AG09309 (cell line): ENCODE data around the gene ZBTB40.

Experiments
- DNase-seq: peaks from one replicate; pipeline ENCODE4 v3.0.0-alpha.2; 2010; ENCODE audit warnings: low read depth
- H3K4me3 ChIP-seq: 2 replicates; pipeline ENCODE4 v1.5.1; 2011; ENCODE audit warnings: mild to moderate bottlenecking, low read depth, low read length, moderate library complexity; ENCODE audit not compliant: control insufficient read depth
- TF ChIP-seq, protein P1 (sequence below): IDR thresholded peaks from 2 replicates; pipeline ENCODE4 v1.5.1; 2011; ENCODE audit warnings: mild to moderate bottlenecking, low read depth, low read length, inconsistent platforms; ENCODE audit not compliant: insufficient read depth, control insufficient read depth; ENCODE audit errors: missing control alignments

Gene ZBTB40

DNA sequence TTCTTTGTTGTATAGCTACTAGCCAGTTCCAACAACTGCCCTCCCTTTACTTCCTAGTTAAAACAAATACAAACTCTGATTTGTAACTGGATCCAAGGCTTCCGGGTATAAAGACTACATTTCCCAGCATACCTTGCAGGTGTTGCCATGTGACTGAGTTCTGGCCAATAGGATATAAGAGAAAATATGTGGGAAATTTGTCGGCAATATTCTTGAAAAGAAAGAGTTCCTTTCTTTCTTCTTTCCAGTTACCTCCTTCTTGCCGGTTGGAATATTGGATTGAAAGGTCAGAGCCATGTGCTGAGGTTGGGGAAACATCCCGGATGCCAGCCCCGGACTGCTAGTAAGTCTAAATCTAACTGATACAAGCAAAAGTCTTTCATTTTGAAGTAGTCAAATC lies 23.0 kb upstream of the ZBTB40 start:
- TF ChIP-seq, protein P1, sequence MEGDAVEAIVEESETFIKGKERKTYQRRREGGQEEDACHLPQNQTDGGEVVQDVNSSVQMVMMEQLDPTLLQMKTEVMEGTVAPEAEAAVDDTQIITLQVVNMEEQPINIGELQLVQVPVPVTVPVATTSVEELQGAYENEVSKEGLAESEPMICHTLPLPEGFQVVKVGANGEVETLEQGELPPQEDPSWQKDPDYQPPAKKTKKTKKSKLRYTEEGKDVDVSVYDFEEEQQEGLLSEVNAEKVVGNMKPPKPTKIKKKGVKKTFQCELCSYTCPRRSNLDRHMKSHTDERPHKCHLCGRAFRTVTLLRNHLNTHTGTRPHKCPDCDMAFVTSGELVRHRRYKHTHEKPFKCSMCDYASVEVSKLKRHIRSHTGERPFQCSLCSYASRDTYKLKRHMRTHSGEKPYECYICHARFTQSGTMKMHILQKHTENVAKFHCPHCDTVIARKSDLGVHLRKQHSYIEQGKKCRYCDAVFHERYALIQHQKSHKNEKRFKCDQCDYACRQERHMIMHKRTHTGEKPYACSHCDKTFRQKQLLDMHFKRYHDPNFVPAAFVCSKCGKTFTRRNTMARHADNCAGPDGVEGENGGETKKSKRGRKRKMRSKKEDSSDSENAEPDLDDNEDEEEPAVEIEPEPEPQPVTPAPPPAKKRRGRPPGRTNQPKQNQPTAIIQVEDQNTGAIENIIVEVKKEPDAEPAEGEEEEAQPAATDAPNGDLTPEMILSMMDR: no peak
- peak overlapping the region; percentile 21 for H3K4me3 ChIP-seq
- no peak for DNase-seq

DNA sequence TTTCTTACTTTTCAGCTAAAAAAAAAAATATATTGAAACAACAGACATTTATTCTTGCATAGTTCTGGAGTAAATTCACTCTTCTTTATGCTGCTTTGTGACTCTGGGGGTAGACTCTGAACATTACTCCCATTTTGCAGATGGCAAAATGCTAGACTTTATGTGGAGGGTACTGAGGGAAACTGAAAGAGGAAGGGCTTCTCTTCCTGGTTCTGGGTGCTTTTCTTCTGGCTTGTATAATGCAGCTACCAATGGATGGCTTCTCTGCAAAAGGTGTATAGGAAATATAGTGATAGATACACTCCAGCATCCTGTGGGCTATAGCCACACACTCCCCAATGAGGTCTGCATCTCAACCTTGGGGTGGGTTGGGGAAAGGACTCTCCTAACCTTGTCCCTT lies 19.7 kb upstream of the ZBTB40 start:
- TF ChIP-seq, protein P1: no peak
- no peak overlapping the region for H3K4me3 ChIP-seq
- no peak for DNase-seq

DNA sequence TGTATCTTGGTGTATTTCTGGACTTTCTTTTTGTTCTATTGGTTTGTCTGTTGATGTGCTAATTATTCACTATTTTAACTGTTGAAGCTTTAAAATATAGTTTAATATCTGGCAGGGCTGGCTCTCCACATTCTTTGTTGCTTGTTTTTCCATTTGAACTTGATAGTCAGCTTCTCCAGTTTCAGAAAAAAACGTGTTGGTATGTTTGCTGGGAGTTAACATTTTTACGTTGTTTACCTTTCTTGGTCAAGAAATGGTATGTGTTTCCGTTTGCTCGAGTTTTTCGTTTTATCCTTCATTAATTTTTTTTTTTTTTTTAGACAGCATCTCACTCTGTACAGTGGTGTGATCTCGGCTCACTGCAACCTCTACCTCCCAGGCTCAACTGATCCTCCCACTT lies 16.9 kb upstream of the ZBTB40 start:
- no peak for DNase-seq
- H3K4me3 ChIP-seq: no peak overlapping the region
- TF ChIP-seq, protein P1: no peak

DNA sequence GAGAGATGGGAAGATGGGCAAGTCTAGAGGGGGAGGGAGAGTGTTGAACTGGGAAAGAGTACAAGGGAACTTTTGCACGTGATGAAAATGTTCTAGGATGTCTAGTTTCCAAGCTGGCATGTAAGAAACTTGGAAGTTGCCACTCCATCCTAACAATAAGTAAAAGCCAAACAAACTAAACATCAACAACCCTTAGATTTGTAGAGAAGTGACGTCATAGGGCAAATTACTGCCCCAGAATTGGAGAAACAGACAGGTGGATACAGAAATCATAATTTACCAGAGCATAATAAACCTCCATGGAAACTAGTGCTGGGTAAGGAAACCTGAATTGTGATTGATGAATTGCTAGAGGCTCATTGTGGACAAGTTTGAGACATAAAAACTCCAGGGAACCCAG lies 14.7 kb upstream of the ZBTB40 start:
- TF ChIP-seq, protein P1: no peak
- no peak overlapping the region for H3K4me3 ChIP-seq
- DNase-seq: no peak

DNA sequence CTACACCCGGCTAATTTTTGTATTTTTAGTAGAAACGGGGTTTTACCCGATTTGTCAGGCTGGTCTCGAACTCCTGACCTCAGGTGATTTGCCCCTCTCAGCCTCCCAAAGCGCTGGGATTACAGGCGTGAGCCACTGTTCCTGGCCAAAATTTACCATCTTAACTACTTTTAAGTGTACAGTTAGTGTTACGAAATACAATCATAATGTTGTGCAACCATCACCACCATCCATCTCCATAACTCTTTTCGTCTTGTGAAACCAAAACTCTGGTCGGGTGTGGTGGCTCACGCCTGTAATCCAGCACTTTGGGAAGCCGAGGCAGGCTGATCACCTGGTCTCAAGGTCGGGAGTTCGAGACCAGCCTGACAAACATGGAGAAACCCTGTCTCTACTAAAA lies 14.1 kb upstream of the ZBTB40 start:
- TF ChIP-seq, protein P1: no peak
- H3K4me3 ChIP-seq: no peak overlapping the region
- DNase-seq: no peak

DNA sequence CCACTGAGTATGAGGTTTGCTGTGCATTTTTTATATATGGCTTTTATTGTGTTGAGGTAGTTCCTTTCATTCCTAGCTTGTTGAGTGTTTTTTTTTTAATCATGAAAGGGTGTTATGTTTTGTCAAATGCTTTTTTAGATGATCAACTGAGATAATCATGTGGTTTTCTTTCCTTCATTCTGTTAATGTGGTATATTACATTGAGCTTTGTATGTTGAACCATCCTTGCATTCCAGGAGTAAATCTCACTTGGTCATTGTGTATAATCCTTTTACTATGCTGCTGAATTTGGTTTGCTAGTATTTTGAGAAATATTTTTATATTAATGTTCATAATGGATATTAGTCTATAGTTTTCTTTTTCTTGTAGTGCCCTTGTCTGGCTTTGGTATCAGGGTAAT lies 11.1 kb upstream of the ZBTB40 start:
- TF ChIP-seq, protein P1: no peak
- H3K4me3 ChIP-seq: no peak overlapping the region
- no peak for DNase-seq
